Liver (tissue), 3 donors: ENCODE measurements around the gene ATP4B.

Experiments used
- CTCF ChIP-seq: fragments of 150-350 bp; IDR thresholded peaks from 2 replicates; pipeline ENCODE4 v1.5.1; 2017; ENCODE audit warnings: improper control_type of control experiment, low read depth, low read length; ENCODE audit not compliant: missing input control
- FOXA1 ChIP-seq: IDR thresholded peaks from 2 replicates; pipeline ENCODE4 v1.6.1; 2016; ENCODE audit warnings: antibody characterized with exemption
- GABPA ChIP-seq, 2 donors: IDR thresholded peaks in 1 of 2; conservative IDR thresholded peaks in 1 of 2; 2 replicates each; pipeline ENCODE4 v1.6.1; 2016; ENCODE audit warnings: antibody characterized with exemption in 2 of 2, mild to moderate bottlenecking in 1 of 2, moderate library complexity in 1 of 2
- JUND ChIP-seq, 2 donors: IDR thresholded peaks; 2 replicates each; pipeline ENCODE4 v1.6.1; 2016; ENCODE audit warnings: antibody characterized with exemption in 2 of 2
- MAX ChIP-seq: IDR thresholded peaks from 2 replicates; pipeline ENCODE4 v1.6.1; 2016; ENCODE audit warnings: antibody characterized with exemption
- RAD21 ChIP-seq, 2 donors: IDR thresholded peaks; 2 replicates each; pipeline ENCODE4 v1.6.1; 2016; ENCODE audit warnings: antibody characterized with exemption in 2 of 2, mild to moderate bottlenecking in 2 of 2
- REST ChIP-seq: IDR thresholded peaks from 2 replicates; pipeline ENCODE4 v1.6.1; 2016; ENCODE audit warnings: antibody characterized with exemption, mild to moderate bottlenecking
- RXRA ChIP-seq, 2 donors: IDR thresholded peaks; 2 replicates each; pipeline ENCODE4 v1.6.1; 2017 to 2018; ENCODE audit warnings: antibody characterized with exemption in 2 of 2, mild to moderate bottlenecking in 1 of 2
- SP1 ChIP-seq: IDR thresholded peaks from 2 replicates; pipeline ENCODE4 v1.6.1; 2018; ENCODE audit warnings: antibody characterized with exemption, mild to moderate bottlenecking
- TAF1 ChIP-seq: conservative IDR thresholded peaks from 2 replicates; pipeline ENCODE4 v1.6.1; 2016; ENCODE audit warnings: antibody characterized with exemption, mild to moderate bottlenecking
- YY1 ChIP-seq: IDR thresholded peaks from 2 replicates; pipeline ENCODE4 v1.6.1; 2016; ENCODE audit warnings: antibody characterized with exemption, mild to moderate bottlenecking
- TF ChIP-seq, protein P1 (sequence below): IDR thresholded peaks from 2 replicates; pipeline ENCODE4 v1.6.1; 2016; ENCODE audit warnings: antibody characterized with exemption
- donor health status: healthy.
- donor health status: healthy.

DNA sequence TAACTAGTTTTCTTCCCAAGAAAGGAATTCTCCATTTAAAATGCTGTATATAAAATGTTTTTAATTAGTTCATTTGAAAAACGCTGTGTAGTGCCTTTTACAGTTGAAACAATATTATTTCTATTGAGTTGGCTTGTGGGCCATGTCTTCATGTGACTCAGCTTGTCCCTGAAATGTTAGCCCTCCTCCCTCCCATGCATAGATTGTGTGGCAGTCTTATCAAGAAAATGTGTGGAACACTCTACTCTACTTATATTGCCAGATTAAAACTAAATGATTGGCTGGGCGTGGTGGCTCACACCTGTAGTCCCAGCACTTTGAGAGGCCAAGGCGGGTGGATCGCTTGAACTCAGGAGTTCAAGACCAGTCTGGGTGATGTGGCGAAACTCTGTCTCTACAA, 40.0 kb downstream of the ATP4B start:
- TF ChIP-seq CTCF: no peak
- no peak for TF ChIP-seq REST
- TF ChIP-seq, protein P1, sequence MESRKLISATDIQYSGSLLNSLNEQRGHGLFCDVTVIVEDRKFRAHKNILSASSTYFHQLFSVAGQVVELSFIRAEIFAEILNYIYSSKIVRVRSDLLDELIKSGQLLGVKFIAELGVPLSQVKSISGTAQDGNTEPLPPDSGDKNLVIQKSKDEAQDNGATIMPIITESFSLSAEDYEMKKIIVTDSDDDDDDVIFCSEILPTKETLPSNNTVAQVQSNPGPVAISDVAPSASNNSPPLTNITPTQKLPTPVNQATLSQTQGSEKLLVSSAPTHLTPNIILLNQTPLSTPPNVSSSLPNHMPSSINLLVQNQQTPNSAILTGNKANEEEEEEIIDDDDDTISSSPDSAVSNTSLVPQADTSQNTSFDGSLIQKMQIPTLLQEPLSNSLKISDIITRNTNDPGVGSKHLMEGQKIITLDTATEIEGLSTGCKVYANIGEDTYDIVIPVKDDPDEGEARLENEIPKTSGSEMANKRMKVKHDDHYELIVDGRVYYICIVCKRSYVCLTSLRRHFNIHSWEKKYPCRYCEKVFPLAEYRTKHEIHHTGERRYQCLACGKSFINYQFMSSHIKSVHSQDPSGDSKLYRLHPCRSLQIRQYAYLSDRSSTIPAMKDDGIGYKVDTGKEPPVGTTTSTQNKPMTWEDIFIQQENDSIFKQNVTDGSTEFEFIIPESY: no peak
- TF ChIP-seq RAD21 (IDR thresholded peaks at IDR 0.05): no peak
- TF ChIP-seq JUND (IDR thresholded peaks at IDR 0.05): no peak
- no peak for TF ChIP-seq GABPA (IDR thresholded peaks at IDR 0.05 in 1 of 2, conservative IDR thresholded peaks at IDR 0.05 in 1 of 2)
- no peak for TF ChIP-seq YY1
- TF ChIP-seq TAF1: no peak
- no peak for TF ChIP-seq FOXA1
- TF ChIP-seq SP1: no peak
- TF ChIP-seq MAX: no peak
- TF ChIP-seq RXRA (IDR thresholded peaks at IDR 0.05): no peak
